ENCODE measurements around the gene FBXL19.
A peak's percentile ranks its signal among the peaks of the same experiment; 100 is the strongest.

The FBXL19 gene

GRCh38 chr16:30964574-30965226 lies 41.3 kb downstream of the FBXL19 start:
- DNase-seq (ENCODE audit: low spot score), result no peak

GRCh38 chr16:30965436-30965835 lies 42.1 kb downstream of the FBXL19 start:
- no peak for DNase-seq (ENCODE audit: low spot score)

GRCh38 chr16:30966033-30966619 lies 42.8 kb downstream of the FBXL19 start:
- DNase-seq (ENCODE audit: low spot score), result no peak

DNA sequence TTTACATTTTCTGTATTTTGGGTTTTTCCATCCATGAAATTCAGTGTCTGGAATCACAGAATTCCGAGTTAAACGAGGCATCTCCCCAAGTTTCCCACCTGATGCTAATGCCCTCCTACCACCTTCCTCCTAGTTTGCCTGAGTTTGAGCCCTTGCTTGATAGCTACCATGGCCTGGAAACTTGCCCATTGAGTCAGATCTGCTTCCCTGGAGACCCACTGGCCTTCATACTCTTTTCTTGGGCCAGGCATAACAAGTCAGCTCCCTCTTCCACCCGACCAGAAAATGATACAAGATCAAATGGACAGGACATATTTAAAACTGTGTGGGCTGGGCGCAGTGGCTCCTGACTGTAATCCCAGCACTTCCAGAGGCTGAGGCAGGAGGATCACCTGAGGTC lies 44.4 kb downstream of the FBXL19 start:
- DNase-seq (ENCODE audit: low spot score), result no peak

GRCh38 chr16:30969246-30969842 lies 46.0 kb downstream of the FBXL19 start:
- DNase-seq (ENCODE audit: low spot score), result no peak

- no peak for DNase-seq (ENCODE audit: low spot score)
These were observed 47.9 kb downstream of the FBXL19 start for GRCh38 chr16:30971298-30971697.

GRCh38 chr16:30972872-30973271 lies 49.5 kb downstream of the FBXL19 start:
- DNase-seq (ENCODE audit: low spot score), result peak; percentile 51

DNA sequence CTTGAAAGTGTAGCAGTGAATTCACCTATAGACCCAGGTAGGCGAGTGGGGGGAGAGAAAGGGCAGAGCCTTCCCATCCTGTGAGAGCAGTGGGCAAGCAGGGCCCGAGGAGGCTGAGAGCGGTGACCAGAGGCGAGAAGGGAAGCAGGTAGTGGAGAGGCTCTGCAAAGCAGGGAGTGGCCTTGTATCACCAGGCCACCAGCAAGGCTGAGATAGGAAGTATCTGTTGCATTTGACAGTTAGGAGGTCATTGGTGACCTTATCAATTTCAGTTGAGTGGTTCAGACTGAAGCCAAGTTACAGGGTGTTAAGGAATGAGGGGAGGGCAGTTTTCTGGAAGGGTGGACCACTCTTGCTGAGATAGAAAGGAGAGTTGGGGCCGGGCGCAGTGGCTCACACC lies 51.0 kb downstream of the FBXL19 start:
- DNase-seq (ENCODE audit: low spot score), result no peak

- no peak for DNase-seq (ENCODE audit: low spot score)
These were observed 53.1 kb downstream of the FBXL19 start for GRCh38 chr16:30976486-30976885.

DNA sequence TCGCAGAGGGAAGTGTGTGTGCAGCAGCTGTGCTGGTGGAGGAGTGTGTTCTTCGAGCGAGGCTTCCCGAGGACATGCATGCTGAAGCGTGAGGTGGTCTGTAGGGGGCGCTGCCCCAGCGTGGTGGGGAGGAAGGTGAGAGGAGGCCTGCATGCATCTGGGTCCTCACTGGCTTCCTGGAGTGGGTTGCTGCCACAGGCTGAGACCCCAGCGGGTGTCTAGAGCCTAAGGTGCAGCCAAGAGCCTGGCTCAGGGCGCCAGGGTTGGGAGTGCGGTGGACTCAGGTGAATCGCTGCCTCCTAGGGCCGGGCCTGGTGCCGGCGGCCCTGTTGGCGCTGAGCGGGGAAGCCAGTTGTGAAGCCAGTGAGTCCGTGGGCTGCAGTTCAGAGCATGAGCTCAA lies 54.1 kb downstream of the FBXL19 start:
- DNase-seq (ENCODE audit: low spot score), result peak; percentile 57

- no peak for DNase-seq (ENCODE audit: low spot score)
These were observed 56.0 kb downstream of the FBXL19 start for GRCh38 chr16:30979170-30980022.

DNA sequence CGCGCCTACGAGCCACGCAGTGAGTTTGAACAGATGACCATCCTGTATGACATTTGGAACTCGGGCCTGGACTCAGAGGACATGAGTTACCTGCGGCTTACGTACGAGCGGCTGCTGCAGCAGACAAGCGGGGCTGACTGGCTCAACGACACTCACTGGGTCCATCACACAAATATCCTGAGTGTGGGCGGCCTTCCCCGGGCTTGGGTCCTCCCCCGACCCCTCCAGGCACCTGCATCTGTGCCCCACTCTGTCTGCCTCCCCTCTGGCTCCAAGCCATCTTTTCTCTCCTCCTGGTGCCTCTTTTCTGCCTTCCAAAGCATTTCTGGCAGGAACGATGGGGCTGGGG lies 56.6 kb downstream of the FBXL19 start:
- no peak for DNase-seq (ENCODE audit: low spot score)

GRCh38 chr16:30980434-30980833 lies 57.1 kb downstream of the FBXL19 start:
- DNase-seq (ENCODE audit: low spot score), result no peak

GRCh38 chr16:30980959-30981358 lies 57.6 kb downstream of the FBXL19 start:
- no peak for DNase-seq (ENCODE audit: low spot score)

DNA sequence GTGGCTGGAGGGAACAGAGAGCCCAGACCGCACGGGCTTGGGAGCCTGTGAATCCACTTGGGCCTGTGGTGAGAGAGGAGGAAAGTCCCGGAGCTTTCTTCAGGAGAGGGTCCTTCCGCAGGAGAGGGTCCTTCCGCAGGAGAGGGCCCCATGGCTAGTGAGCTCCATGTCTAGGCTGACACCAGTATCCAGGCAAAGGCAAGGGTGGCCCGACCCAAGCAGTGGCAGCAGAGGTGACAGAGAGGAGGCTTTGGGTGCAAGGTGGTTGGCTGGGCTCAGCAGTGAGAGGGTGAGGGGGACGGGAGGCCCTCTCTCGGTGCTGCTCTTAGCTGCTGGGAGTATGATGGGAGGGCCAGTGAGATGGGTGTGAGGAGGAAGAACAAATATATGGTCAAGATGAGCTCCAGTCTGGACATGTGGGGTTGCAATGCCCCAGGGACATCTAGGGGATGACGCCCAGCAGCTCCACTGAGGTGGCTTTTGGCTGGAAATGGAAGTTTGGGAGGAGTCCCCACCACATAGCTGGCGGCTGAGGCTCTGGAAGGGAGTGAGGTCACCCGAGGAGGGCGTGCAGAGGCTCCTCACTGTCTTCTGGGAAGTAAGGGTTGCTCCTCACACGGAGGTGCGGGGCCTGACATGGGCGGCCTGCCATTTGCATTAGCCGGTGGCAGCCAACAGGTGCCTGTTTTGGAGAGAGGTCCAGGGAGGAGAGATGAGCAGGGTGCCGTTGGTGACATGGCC lies 59.3 kb downstream of the FBXL19 start:
- no peak for DNase-seq (ENCODE audit: low spot score)

- DNase-seq (ENCODE audit: low spot score), result no peak
These were observed 60.0 kb downstream of the FBXL19 start for GRCh38 chr16:30983289-30983889.

DNA sequence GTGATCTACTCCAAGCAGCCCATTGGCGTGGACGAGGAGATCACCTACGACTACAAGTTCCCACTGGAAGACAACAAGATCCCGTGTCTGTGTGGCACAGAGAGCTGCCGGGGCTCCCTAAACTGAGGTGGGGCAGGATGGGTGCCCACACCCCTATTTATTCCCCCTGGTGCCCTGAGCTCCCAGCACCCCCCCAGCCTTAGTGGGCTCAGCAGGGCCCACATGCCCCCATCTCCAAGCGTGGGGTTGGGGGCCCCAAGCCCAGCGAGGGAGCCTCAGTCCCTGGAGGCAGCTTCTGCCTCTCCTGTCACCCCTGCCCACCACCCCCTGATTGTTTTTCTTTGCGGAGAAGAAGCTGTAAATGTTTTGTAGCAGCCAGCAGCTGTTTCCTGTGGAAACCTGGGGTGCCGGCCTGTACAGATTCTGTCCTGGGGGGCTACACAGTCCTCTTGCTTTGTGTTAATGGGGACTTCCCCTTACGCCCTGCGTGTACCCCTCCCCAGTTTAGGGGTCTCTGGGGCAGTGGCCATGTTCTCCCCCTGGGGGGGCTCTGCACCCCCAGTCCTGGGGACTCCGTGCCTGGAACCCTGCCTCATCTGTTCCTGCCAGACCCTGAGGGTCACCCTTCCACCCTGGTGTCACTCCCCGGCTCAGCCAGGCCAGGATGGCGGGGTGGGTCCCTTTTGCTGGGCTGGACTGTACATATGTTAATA lies 60.7 kb downstream of the FBXL19 start:
- no peak for DNase-seq (ENCODE audit: low spot score)

GRCh38 chr16:30984669-30985400 lies 61.5 kb downstream of the FBXL19 start, which contains the start of gene HSD3B7:
Gene HSD3B7 (plus strand): TSS chr16:30985207. CDS start chr16:30985659, 452 bp downstream.
- DNase-seq (ENCODE audit: low spot score), result peak; percentile 76

- DNase-seq (ENCODE audit: low spot score), result no peak
These were observed 62.2 kb downstream of the FBXL19 start for GRCh38 chr16:30985401-30986128.

Measured in NAMALWA (cell line).